ENCODE data around the gene SOWAHC.
"Not testable (repeated sequence)": the region's sequence is repeated elsewhere in the genome, so short reads cannot be mapped to it uniquely, and the experiment has no call there.

SOWAHC gene

GRCh38 chr2:109615637-109616144 is 1.5 kb downstream of the SOWAHC start:
- no peak for DNase-seq

- no peak for DNase-seq
These were observed 2.0 kb downstream of the SOWAHC start for GRCh38 chr2:109616184-109616583.

DNA sequence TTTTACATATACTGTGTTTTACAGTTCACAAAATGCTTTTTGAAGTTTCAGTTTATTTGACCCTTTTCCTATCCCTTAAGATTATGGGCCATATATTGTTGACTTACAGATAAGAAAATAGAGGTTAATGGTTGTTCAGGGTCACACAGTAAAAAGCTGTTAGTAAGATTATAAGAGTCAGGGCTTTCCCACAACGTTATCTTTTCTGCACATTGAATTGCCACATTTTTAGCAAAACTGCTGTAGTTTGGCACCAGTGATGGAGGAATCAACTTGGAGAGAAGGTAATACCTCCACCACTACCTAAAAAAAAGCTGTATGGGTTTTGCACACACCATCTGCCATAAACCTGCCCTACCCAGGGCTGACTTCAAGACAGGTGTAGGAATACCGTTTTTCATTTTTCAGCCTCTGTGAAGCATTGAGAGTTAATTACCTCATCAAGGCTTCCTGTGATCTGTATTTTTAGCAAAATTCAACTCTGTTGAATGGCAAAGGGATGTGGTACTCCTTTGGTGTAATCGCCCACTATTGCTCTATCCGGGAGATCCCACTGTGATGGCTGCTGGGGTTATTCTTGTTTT is 5.0 kb downstream of the SOWAHC start:
- no peak for DNase-seq

DNA sequence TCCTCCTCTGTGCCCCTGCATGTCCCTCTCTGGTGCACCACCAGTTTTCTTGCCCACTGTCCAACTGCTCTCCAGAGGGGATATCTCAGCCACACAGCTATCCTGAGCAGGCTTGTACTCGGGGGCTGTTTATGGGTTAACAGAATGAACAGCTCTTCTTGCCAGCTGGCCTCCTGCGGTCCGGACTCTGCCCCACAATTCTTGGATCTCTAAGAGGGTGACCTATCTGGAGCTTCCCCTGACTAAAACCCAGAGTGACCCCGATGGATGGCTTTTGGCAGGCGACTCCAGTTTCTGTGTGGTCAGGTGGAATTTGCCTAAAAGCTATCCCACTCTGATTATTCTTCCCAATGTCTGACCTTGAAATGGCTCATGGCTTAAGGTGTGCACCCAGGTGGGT is 9.1 kb downstream of the SOWAHC start:
- DNase-seq = no peak

- DNase-seq = no peak
These were observed 9.8 kb downstream of the SOWAHC start for GRCh38 chr2:109623923-109624322.

- no peak for DNase-seq
These were observed 10.2 kb downstream of the SOWAHC start for GRCh38 chr2:109624339-109624738.

DNA sequence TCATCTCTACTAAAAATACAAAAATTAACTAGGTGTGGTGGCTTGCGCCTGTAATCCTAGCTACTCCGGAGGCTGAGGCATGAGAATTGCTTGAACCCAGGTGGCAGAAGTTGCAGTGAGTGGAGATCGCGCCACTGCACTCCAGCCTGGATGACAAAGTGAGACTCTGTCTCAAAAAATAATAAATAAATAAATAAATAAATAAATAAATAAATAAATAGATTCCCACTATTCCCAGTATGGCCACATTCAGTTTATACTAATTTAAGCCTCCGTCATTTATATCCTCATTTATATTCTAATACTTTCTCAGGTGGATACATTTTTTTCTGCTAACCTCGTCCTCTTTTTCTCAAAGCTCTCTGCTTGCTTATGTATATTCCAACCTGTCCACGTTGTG is 14.2 kb downstream of the SOWAHC start:
- not testable (repeated sequence) for DNase-seq

- DNase-seq = no peak
These were observed 15.7 kb downstream of the SOWAHC start for GRCh38 chr2:109629867-109630266.

DNA sequence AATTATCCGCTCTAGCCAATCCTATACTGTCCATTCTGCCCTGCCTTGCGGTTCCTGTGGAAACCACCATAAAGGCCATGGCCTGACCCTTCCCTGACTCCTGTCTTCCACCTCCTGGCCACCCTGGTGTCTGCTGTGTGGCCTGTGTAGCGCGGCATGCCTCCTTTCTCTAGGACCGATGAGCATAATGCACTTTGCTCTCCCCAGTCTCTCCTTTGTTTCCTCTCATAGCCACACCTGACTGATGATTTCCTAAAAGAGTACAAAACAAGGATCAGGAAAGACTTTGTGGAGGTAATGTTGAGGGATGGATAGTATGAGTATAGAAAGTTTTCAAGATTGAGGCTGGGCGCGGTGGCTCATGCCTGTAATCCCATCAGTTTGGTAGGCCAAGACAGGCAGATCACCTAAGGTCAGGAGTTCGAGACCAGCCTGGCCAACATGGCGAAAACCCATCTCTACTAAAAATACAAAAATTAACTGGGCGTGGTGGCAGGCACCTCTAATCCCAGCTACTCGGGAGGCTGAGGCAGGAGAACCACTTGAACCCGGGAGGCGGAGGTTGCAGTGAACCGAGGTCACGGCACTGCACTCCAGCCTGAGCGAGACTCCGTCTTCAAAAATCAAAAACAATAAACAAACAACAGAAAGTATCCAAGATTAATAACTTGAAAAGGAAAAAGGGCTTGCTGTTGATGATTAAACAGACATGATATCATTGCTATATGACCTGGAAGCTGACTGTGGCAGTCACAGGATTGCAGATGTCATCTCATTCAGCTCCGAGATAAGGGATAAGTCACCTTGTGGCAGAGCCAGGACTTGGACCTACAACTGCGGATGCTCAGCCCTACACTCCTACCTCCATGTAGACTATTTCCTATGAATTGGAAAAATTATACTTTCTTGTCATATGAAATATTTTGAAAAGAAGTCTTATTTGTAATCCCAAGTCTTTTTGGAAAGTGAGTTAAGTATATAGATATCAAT is 16.6 kb downstream of the SOWAHC start:
- DNase-seq = no peak

- DNase-seq = no peak
These were observed 17.6 kb downstream of the SOWAHC start for GRCh38 chr2:109631741-109632140.

GRCh38 chr2:109632158-109632789 is 18.1 kb downstream of the SOWAHC start:
- DNase-seq = no peak

DNA sequence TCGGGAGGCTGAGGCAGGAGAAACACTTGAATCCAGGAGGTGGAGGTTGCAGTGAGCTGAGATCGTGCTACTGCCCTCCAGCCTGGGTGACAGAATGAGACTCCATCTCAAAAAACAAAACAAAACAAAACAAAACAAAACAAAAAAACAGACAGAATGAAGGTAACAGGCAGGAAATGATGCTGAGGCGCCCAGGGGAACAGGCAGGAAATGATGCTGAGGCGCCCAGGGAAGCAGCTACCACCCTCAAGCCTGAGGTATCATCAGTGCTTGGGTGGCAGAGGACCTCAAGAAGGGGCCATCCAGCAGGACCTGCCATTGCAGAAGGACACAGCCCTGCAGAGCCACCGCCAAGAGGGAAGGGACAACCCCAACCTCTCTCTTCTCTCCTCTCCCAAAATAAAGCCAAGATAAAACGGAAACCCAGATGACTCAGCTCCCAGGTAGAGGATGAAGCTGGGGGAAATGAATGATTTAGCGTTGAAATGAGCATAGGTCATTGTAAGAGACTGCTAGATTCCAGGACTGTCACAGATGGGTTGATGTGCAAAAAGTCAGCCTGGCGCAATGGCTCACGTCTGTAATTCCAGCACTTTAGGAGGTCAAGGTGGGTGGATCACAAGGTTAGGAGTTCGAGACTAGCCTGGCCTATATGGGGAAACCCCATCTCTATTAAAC is 19.3 kb downstream of the SOWAHC start:
- DNase-seq = peak; percentile 2

- DNase-seq = no peak
These were observed 21.5 kb downstream of the SOWAHC start for GRCh38 chr2:109635426-109636304.

- DNase-seq = no peak
These were observed 22.2 kb downstream of the SOWAHC start for GRCh38 chr2:109636317-109636716.

DNA sequence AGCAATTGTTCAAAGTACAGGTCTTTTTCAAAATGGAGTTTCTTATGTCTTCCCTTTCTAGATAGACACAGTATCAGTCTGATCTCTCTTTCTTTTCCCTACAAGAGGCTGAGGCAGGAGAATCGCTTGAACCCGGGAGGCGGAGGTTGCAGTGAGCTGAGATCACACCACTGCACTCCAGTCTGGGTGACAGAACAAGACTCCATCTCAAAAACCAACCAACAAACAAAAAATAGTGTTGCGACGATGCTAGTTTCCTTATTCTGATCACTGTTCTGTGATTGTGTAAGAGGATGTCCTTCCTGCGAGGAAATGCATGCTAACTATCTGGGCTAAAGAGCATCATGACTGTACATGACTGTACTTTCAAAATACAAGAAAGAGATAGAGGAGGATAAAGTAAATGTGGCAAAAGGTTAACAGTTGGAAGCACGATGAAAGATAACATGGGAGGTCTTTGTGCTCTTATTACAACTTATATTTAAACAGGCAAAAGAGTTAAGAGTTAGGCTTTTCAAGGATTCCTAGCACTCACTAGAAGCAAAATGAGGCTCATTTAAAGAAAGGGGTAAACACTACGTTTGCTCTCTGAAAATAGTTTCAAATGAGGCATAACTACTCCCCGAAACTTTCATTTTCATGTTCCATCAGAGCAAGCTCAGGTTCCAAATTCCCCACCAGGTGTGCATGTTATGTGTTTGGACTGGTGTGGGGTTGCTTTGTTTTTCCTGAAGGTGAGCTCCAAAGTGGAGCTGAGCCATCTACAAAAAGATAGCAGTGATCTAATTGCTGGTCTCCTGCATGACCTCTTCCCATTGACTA is 23.8 kb downstream of the SOWAHC start:
- peak; percentile 50 for DNase-seq

DNA sequence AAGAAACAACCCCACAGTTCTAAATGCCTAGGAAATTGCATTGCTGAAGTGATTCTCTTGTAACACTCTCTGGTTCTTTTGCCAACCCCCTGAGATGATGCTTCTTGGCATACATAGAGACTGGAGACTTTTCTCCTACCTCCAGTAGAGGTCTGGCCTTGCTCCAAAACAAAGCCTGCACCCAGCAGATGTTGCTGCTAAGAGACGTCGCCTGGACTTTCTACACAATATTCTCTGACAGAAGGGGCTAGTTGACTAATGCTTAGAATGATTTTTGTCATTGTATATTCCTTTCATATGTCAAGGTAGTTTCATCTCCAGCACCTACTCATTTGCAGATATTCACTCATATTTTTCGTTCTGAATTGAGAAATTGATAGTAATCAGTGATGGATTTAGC is 24.6 kb downstream of the SOWAHC start:
- peak; percentile 35 for DNase-seq

DNA sequence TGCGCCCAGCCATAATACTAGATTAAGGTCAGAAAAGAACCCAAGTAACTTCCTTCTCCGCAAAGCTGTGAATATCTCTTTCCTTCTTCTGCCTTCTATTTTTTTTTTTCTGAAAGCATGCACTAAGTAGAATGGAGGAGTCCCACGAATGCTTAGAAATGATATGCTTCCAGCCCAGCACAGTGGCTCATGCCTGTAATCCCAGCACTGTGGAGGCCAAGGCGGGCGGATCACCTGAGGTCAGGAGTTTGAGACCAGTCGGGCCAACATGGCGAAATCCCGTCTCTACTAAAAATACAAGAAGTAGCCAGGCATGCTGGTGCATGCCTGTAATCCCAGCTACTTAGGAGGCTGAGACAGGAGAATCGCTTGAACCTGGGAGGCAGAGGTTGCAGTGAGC is 25.8 kb downstream of the SOWAHC start:
- DNase-seq = not testable (repeated sequence)

DNA sequence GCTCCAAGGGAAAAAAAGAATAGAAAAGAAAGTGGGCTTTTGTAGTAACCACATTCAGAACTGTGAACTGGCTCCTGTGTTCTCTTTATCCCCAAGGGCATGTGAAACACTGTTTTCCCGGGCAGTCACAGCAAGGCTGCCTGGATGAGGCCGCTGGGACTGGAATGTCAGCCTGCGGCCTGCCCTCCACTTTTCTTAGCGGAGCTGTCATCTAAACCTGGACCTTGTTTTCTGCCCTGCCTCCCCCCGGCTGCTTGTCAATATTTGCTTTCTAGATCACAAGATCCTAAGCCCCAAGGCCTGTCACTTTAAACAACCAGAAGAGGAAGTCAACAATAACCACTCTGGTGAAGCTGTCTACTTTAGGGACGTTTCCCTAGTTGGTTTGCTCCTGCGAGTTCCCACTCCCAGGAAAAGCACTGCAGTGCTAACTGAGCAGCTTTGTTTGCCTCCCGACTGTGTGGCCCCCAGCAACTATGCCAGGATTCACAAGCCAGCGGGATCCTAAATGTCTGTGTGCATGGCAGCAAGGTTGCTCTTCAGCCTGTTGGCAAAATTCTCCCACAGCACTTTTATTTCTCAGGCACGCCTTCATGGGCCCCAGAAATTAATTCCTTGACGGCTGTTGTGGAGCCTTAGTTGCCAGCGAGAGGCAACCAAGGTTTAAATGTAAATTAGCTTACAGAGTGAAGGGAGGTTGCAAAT is 30.6 kb downstream of the SOWAHC start:
- no peak for DNase-seq

DNA sequence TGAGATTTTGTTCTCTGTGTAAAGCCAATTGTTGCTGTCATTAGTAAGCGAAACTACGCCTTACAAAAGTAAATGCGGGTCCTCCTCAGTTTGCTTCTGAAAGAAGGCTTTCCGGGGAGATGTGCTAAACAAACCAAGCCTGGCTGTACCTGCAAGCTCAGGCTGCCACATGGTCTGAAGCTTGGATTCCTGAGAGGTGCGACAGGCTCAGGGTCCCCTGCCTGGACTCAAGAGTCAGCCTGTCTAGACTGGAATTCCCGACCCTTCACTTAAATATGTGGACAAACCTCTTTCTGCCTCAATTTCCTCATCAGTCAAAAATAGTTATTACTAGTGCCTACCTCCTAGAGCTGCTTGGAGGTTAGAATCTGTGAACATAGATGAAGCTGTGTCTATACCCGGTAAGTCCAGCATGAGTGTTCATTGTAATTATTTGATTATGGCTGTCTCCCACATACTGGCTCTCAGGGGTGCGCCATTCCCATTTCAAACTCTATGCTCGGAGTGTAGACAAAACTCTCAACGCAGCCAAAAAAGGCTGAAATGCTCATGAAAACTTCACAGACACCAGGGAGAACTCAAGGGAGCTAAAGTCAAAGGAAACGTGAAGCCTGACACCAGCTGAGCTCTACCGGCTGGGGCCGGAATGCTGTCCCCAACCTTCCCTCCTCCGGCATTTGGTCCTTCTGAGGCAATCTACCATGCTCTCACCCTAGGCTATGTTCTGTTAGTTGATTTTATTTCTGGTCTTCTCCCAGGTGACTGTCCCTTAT is 31.4 kb downstream of the SOWAHC start:
- no peak for DNase-seq

- no peak for DNase-seq
These were observed 32.8 kb downstream of the SOWAHC start for GRCh38 chr2:109646961-109647360.

Data from activated CD4-positive, alpha-beta T cell treated with anti-CD3 and anti-CD28 coated beads, Interleukin-2, amount 50 U/mL, for 16 hours (primary cell).